Sigmoid colon (tissue), 4 donors: ENCODE data around the gene CHST2.

ENCODE experiments used
- CTCF ChIP-seq, 4 experiments: fragments of 450-650 bp in 3 of 4; fragments of 200-600 bp in 1 of 4; IDR thresholded peaks; one replicate each; pipeline ENCODE4 v1.5.1; 2016 to 2019; ENCODE audit warnings: antibody characterized with exemption in 4 of 4, mild to moderate bottlenecking in 3 of 4, moderate library complexity in 2 of 4
- EP300 ChIP-seq, 4 donors: sonication (generic); formaldehyde crosslinking; IDR thresholded peaks; one replicate each; pipeline ENCODE4 v1.6.1; 2017; ENCODE audit warnings: antibody characterized with exemption in 4 of 4

GRCh38 chr3:143173242-143173641 is 53.7 kb downstream of the CHST2 start:
- no peak for TF ChIP-seq CTCF (IDR thresholded peaks at IDR 0.05)
- TF ChIP-seq EP300 (IDR thresholded peaks at IDR 0.05), result no peak
